SW 1271 (cell line): ENCODE data around the gene CBY3.
"Not testable (repeated sequence)": the region's sequence is repeated elsewhere in the genome, so short reads cannot be mapped to it uniquely, and the experiment has no call there.

Source experiments
- DNase-seq, 2 experiments: peaks; one replicate each; lab custom pipeline; 2025; lab: John Stamatoyannopoulos, UW

CBY3 gene

DNA sequence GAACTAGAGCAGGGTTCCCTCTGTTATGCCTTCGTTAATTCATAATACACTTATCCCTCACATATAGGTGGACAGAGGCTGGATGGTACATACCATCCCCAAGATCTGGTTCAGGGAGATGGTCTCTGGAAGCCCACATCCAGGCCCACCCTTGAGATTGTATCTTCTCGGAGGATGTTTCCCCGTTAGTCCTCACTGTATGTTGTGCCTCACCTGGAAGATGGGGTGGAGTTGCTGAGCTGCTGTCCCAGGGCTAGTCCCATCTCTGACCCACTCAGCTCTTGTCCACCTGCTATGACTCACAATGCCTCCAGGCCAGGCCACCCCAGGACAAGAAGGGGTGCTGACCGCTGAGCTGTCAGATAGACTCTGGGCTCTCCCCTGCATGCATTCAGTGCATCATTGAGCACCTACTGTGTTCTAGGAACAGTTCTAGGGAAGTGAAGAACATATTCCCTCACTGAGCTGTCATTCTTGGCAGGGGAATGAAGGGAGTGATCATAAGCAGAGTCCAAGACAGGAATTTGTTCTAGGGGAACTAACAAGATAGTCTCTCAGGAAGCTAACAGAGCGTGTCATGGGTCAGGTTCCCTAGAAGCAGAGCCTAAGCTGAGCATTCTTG is at the start of gene CBY3:
Gene CBY3, minus strand, starts transcription at position 255 of the 622 bp plus-strand sequence. Its CDS starts 116 bp downstream, at position 139.
- DNase-seq: no peak

DNA sequence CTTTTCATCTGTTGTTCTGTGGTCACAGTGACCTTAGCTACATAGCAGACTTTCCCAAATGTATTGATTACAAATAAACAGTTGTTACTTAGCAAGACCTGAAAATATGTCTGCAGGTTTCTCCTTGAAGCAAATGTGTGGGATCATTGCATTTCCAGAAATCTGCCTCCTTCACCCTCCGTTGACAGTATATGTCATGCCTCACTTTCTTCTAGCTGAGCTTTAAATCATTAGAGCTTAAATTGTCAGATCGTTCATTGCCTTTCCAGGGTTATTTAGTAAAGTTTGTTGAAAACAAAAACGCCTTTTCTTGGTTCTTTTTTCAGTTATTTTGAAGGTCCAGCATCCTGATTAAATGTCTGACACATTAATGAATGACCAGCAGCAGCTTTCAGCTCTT is 49.5 kb upstream of the CBY3 start:
- no peak for DNase-seq

DNA sequence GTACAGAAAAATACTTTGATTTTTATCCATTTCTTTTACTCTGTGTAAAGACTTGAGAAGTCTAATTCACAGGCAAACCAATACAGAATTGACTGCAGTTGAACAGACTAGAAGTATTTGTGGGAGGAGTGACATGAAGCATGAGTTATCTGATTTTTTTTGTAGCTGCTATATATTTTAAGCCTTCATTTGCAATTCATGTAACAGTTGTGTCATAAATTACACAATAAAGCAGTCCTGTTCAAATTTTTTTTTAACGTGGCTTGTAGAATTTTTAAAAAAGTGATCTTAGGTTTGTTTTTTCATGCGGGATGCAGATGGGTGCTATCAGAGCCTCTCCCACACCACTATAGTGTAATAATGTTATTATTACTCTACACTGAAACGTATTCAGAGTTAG is 48.9 kb upstream of the CBY3 start:
- DNase-seq: no peak

DNA sequence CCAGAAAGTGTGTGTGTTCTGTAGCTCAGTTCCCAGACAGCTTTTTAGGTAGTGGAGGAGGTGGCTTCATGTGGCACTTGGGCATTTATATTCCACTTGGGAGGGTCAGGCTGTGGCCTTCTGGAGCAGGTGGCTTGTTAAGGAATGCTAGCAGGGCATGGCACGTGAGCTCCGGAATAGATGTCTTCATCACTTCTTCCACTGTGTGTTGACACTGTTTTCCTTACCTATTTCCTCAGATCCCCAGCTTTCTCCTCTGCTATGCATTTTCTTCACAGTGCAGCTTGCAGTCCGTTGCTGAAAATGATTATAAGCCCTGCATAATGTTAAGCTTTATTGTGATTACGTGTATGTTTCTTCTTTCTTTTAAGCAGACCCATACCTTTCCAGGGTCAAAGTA is 48.5 kb upstream of the CBY3 start:
- DNase-seq: no peak

DNA sequence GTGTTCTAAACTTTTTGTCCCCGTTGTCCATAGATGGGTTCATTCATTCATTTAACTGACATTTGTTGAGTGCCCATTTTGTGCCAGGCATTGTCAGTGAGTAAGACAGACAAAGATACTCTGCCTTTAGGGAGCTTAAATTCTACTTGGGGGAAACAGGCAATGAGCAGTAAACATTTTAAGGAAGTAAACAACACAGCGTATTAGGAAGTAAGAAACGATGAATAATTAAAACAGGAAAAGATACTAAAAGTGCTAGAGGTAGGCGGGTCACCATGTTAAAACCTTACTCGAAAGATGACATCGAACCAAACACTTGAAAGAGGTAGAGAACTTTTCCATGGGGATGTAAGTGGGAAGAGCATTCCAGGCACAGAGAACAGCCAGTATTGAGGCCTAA is 46.3 kb upstream of the CBY3 start:
- DNase-seq: no peak

DNA sequence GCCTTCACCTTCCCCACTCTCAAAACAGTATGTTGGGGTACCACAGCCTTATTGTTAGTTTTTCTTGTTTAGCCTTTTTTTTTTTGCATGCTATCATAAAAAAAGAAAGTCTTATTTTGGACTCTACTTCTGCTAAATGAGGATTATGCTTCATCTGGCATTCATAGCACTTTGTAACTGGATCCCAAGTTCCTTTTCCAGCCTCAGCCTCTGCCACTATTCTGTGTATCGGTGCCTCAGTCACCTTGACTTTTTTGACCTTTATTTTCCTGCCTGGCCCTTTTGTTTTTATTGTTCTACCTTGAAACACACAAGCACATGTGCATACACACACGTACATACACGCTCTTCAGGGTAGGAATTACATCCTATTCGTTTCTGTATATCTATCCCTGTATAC is 43.3 kb upstream of the CBY3 start:
- DNase-seq: no peak

DNA sequence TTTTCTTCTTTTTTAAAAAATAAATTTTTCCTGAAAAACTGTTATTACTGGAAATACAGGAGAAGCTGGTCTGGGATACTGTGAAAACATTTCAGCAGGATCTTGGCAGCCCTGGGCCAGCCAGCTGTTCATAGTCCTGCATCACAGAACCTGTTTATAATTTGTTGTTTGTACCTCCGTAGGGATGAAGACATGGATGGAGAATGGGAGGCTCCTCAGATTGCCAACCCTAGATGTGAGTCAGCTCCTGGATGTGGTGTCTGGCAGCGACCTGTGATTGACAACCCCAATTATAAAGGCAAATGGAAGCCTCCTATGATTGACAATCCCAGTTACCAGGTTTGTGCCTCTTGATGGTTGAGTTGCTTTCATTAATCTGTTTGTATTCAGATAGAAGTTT is 39.4 kb upstream of the CBY3 start:
- DNase-seq: no peak

DNA sequence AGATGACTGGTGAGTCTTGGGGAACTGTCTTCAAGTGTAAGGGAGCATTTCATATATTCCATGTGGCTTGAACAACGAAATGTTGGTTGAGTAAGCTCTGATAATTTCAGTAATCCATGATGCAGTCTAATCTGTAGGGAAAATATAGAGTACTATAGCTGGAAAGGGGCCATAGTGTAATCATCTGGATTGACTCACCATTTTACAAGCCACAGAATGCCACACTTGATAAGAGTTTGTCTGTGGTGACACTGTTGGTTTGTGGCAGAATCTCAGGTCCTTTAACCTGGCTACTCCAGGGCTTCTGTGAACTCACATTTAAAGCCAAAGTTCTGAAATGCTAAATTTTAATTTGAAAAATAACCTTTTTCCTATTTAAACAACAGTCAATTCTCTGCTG is 35.5 kb upstream of the CBY3 start:
- no peak for DNase-seq

DNA sequence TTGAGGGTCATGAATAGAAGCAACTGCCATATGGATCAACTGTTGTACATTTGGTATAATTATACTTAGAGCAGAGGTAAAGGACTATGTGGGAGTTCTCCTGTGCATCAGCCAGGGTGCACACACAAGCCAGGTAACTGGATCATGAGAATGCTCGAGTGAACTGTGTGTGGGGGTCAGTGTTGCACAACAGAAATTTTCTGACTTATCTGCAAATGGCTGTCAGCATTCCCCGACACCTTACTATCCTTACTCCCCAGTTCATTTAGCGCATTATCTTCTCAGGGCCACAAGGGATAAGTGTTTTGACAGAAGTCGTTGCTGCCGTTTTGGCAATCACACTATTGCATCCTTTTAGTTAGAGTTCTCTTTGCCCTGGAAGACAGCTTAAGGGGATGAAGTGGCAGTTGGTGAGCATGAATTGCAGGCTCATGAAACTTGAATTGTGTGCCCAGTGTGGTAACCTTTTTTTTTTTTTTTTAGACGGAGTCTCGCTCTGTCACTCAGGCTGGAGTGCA is 19.6 kb upstream of the CBY3 start:
- no peak for DNase-seq

DNA sequence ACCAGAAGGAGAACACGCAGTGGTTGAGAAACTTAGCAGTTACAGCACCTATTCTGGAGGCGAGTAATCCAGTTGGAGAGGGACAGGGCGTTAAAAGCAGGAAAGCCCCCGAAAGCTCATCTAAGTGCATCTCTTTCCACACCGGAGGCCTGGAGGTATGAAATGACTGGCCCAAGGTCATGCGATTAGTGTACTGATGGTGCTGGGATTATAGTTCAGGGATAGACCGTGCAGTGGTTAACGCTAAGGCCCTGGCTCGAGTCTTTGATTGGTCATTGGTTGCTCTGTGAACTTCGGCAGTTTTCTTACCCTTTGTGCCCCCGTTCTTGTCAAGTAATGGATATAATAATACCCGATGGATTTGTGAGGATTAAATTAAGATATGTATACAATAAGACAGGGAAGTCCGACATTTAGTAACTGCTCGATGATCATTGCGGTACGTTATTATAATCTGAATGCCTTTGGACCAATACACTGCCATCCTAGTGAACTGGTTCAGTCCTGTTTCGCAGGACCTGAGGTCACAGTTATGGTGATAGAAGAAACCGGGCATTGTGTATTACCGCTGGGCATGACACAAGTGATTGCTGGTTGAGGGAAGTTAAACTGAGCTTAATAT is 18.9 kb upstream of the CBY3 start:
- peak in 1 of 2 experiments; percentile 47 for DNase-seq

DNA sequence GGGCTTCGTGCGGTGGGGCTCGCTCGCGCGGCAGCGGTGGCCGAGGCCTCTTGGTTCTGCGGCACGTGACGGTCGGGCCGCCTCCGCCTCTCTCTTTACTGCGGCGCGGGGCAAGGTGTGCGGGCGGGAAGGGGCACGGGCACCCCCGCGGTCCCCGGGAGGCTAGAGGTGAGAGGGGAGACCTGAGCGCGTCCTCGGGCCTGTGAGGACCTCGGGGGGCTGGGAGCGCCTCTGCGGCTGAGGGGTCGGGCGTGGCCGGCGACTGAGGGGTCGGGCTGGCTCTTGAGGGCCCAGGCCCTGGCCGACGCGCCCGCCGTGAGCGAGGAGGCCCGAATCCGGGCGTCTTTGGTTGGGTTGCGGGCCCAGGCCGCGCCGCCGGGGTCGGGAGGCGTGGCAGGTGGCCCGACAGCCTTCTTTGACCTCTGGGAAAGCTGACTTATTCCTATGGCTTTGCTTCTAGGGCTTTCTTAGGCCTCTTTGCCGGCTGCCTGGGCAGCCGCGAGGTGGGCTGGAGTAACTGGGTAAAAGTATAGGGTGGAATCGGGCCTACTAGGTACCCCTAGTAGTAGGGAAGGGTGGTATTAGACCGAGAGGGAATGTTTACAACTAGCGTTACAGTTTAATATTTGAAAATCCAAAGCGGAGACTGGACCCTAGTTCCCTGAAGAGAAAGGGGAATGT is 18.2 kb upstream of the CBY3 start, which contains the start of gene CANX:
Gene CANX, plus strand, starts transcription at position 33 of the 681 bp plus-strand sequence. CDS start 6,715 bp downstream, outside the sequence.
- DNase-seq: no peak

DNA sequence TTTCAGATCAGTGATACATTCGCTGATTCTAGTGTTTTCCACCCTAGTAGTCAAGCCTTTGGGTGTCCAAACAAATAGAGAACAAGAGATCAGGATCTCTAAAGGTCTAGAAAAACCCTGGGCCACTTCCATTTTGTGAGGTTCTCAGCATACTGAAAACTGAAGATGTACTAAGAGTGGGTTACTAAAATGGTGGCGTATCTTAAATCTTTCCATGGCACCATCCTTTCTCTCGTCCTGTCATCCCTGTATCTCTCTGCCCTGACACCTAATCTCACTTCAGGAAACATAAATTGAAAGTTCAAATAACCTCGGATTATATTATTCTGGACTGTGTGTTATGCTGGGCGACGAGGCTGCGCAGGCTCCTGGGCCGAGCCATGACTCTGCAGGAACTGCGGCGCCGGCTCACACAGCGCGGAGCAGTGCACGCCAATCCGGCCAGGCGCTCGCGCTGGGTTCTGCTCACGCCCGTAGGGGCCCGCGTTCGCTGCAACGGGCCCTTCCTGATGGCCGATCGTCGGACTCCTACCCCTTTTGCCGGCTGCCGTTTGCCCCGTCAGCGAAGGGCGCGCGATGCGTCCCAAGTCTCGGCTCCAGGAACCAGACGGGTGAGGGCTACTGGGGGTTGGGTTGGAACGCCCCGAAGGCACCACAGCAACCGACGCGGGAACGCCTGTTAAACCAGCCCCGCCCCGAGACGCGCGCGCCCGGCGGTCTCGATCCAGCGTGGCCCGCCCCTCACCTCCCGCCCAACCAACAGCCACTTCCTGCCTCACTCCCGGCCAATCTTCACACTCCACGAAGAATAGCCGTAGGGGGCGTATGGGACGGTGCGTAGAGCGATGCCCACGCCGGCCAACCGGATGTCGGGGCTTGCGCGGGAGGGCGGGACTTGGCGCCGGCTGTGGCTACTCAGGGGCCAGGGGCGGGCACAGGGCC is 17.4 kb upstream of the CBY3 start:
- peak; percentile 97 to 99 for DNase-seq

DNA sequence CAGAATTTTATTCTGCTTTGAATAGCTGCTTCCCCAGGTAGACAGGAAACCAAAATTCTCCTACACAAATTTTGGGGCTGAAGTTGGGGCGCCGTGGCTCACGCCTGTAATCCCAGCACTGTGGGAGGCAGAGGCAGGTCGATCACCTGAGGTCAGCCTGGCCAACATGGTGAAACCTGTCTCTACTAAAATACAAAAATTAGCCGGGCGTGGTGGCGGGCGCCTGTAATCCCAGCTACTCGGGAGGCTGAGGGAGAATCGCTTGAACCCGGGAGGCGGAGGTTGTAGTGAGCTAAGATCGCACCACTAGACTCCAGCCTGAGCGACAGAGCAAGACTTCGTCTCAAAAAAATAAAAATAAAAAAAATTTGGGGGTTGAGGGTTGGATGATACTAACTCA is 16.7 kb upstream of the CBY3 start:
- DNase-seq: not testable (repeated sequence)

DNA sequence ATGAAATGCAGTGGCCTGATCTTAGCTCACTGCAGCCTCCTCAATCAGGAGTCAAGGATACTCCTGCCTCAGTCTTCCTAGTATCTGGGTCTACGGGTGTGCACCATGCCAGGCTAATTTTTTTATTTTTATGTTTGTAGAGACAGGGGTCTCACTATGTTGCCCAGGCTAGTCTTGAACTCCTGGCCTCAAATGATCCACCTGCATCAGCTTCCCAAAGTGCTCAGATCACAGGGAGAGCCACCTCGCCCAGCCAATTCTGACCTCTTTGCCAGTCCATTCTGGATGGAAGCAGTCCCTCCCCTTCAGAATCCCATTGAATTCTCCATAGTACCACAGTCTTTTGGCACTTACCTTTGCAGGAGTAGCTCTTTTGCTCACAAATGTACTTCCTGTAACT is 16.3 kb upstream of the CBY3 start:
- no peak for DNase-seq

DNA sequence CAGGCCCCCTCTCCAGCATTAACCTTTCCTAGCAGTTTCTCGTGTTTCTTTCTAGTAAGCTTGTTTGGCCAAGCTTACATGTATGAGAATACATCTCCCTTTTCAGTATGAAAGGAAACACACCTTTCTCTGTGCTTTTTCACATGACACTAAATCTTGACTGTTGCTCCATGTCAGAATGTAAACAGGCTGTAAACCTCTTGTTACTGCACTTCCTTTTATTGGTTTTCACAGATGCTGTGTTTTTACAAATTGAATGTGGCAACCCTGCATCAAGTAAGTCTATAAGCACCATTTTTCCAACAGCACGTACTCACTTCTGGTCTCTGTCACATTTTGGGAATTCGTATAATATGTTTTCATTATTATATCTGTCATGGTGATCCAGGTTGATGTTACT is 15.8 kb upstream of the CBY3 start:
- no peak for DNase-seq

DNA sequence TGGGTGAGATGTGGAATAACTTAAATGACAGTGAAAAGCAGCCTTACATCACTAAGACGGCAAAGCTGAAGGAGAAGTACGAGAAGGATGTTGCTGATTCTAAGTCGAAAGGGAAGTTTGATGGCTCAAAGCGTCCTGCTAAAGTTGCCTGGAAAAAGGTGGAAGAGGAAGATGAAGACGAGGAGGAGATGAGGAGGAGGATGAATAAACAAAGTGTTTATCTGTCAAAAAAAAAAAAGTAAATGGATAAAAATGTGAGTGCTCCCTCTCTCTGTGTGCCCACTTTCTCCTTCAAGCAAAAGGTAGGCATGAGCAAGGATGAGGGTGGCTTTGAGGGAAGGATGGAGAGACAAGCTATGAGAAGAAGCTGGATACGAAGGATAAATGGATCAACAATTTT is 13.7 kb upstream of the CBY3 start:
- DNase-seq: no peak

DNA sequence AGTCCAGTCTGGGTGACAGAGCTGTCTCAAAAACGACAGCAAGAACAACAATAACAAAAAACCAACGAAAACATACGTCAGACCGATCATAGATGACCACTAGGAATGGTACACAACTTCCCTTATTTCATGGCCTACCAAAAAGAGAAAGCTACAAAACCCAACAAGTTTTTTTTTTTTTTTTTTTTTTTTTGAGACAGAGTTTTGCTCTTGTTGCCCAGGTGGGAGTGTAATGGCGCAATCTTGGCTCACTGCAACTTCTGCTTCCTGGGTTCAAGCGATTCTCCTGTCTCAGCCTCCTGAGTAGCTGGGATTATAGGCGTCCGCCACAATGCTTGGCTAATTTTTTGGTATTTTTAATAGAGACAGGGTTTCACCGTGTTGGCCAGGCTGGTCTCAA is 8.4 kb upstream of the CBY3 start:
- not testable (repeated sequence) for DNase-seq

DNA sequence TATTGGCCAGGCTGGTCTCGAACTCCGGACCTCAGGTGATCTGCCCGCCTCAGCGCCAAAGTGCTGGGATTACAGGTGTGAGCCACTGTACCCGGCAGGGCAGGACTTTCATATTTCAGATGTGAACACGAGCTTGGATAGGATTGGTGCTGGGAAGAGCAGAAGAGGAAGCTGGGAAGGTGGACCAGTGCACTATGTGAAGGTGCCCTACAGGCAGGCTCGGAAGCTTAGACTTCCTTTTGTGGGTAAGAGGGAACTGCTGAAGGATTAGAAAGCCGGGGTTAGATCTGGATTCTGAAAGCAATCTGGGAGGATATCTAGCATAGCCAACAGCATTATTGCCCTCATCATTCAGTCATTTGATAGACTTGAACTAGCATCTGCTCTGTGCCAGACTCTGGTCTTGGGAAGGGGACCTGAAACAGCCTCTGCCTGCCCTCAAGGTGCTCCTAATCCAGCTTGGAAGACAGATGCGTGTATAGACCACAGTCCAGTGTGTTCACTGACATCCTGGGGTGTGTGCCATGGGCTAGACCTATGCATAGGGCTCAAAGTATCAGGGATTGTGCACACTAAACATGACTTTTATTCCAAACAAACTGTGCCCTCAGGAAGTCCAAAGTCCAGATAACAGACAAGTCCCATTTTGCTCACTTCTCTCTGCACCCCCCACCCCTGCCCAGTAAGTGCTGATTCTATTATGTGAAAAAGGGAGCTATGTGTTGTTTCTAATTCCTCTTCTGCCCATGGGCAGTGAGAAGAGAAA is 637 bp downstream of the CBY3 start:
- no peak for DNase-seq

DNA sequence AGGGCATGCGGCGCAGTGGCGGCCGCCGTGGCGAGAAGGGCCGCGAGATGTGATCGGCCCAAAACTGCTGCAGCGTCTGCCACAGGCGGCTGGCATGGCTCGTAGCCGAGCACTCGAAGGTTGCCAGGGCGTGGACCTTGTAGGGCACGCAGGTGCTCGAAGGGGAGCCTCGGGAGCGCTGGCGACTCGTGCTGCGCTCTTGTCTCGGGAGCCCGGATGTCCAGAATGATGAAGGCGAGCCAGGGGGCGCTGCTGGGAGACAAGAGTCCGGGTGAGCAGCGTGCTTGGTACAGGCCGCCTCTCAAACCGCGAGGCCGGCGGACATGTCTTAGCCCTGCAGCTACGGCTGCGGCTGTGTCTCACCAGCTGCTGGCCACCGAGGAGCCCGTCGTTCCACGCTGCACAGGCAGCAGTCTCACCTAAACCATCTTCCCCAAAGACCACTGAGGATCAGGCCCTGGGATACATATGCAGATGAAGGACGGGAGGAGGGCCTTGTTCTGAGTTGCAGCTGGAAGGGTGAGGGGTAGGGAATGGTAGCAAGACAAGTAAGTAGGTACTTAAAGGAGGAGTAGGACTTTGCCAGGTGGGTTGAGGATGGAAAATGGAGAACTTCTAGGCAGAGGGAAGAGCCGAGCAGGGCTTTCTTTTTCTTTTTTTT is 1.7 kb downstream of the CBY3 start:
- peak; percentile 72 to 79 for DNase-seq

DNA sequence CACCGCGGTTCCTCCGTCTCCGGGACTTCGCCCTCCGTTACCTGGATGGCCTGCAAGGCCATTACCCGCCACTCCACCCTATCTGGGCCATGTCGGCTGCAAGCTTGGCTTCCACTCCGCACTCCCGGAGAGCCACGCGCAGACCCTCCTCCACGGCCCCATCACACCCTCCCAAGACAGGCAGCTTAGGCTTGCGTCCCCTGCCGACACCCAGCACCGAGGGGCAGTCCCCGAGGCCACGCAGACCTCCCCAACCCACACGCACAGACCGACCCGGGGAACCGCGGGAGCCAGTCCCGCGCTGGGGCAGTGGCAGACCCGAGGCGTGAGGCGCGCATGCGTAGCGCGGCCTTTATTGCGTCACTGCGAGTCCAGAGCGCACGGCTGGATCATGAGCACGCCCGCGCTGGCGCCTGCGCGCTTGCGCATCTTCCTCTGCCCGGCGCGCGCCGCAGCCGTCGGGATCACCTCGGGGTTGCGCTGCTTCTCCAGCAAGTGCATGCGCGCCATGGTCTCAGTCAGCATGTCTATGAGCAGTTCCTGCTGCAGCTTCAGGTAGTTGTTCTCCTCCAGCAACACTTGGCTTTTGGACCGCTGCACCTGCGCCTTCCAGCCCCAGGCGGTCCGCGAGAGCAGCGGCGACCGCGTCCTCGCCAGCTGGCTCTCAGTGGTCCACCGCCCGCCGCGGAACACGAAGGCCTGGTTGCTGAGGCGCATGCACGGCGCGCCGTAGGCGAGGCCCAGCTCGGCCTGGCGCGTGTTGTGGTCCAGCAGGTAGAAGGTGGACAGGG is 2.4 kb downstream of the CBY3 start:
- DNase-seq: peak; percentile 92 to 95
